SHP77 (cell line): Measurements from ENCODE around the gene PPFIA4.

ENCODE experiments used
- DNase-seq, 2 experiments: peaks; one replicate each; lab custom pipeline; 2025; lab: John Stamatoyannopoulos, UW

The PPFIA4 gene

GRCh38 chr1:203126866-203127665 is 100.8 kb downstream of the PPFIA4 start:
- DNase-seq, result no peak

GRCh38 chr1:203127666-203128430 is 101.6 kb downstream of the PPFIA4 start, which contains the start of gene ADORA1:
Gene ADORA1, plus strand, starts transcription at chr1:203127726. Its CDS starts 1,116 bp downstream, at chr1:203128842.
- no peak for DNase-seq

GRCh38 chr1:203128431-203128715 is 102.1 kb downstream of the PPFIA4 start:
- DNase-seq, result no peak
